HEK293 (cell line): ENCODE data around the gene RELT.

Experiments
- CTCF ChIA-PET: fragments of 350-600 bp; formaldehyde crosslinking; extraction: SDS; loops from one replicate; lab custom pipeline; 2021; ENCODE audit warnings: antibody characterized with exemption; lab: Yijun Ruan, JAX
- POLR2A ChIA-PET: fragments of 300-600 bp; formaldehyde crosslinking; extraction: SDS; loops from one replicate; lab custom pipeline; 2020; ENCODE audit warnings: antibody characterized with exemption, inconsistent platforms; lab: Yijun Ruan, JAX
- H3K27ac ChIP-seq: fragments of 200-500 bp; sonication (Bioruptor generic); 2 replicates; pipeline ENCODE4 v1.5.1; 2014; ENCODE audit warnings: low read depth, low read length, control low read depth, inconsistent platforms; ENCODE audit errors: extremely low read depth
- H3K36me3 ChIP-seq, 2 experiments: fragments of 200-500 bp in 1 of 2; sonication (Bioruptor generic) in 1 of 2; 1 replicate in 1 of 2; 2 replicates in 1 of 2; pipeline ENCODE4 v1.5.1; 2014 to 2017; ENCODE audit warnings: inconsistent platforms in 2 of 2, low read length in 2 of 2; ENCODE audit not compliant: control insufficient read depth in 2 of 2, insufficient read depth in 1 of 2
- H3K4me1 ChIP-seq: fragments of 200-500 bp; sonication (Bioruptor generic); 2 replicates; pipeline ENCODE4 v1.5.1; 2014; ENCODE audit warnings: mild to moderate bottlenecking, low read length, inconsistent platforms; ENCODE audit not compliant: control insufficient read depth, insufficient read depth
- H3K4me3 ChIP-seq: 2 replicates; pipeline ENCODE4 v1.5.1; 2011; ENCODE audit warnings: low read depth, mild to moderate bottlenecking, control low read depth, low read length, moderate library complexity
- H3K9me3 ChIP-seq: fragments of 200-500 bp; sonication (Bioruptor generic); 2 replicates; pipeline ENCODE4 v1.5.1; 2014; ENCODE audit warnings: low read depth, low read length, inconsistent platforms; ENCODE audit not compliant: control insufficient read depth, insufficient read depth
- CTCF ChIP-seq: fragments of 450-650 bp; formaldehyde crosslinking; IDR thresholded peaks from 2 replicates; pipeline ENCODE4 v1.5.1; 2016; ENCODE audit warnings: missing biosample characterization, missing genetic modification characterization
- GLIS1 ChIP-seq: fragments of 450-650 bp; formaldehyde crosslinking; IDR thresholded peaks from 2 replicates; pipeline ENCODE4 v1.5.1; 2016; ENCODE audit warnings: missing biosample characterization, missing genetic modification characterization
- KLF1 ChIP-seq: fragments of 450-650 bp; formaldehyde crosslinking; IDR thresholded peaks from 2 replicates; pipeline ENCODE4 v1.5.1; 2016; ENCODE audit warnings: missing biosample characterization, missing genetic modification characterization
- KLF9 ChIP-seq: fragments of 450-650 bp; formaldehyde crosslinking; IDR thresholded peaks from 2 replicates; pipeline ENCODE4 v1.5.1; 2016; ENCODE audit warnings: missing biosample characterization, missing genetic modification characterization, low read depth
- SALL2 ChIP-seq: fragments of 450-650 bp; formaldehyde crosslinking; IDR thresholded peaks from 2 replicates; pipeline ENCODE4 v1.5.0; 2017; ENCODE audit warnings: missing biosample characterization, mild to moderate bottlenecking, missing genetic modification characterization, borderline replicate concordance
- ZBTB1 ChIP-seq: fragments of 450-650 bp; formaldehyde crosslinking; IDR thresholded peaks from 2 replicates; pipeline ENCODE4 v1.5.1; 2016; ENCODE audit warnings: missing biosample characterization, missing genetic modification characterization
- ZBTB17 ChIP-seq: fragments of 450-650 bp; formaldehyde crosslinking; IDR thresholded peaks from 2 replicates; pipeline ENCODE4 v1.5.1; 2016; ENCODE audit warnings: missing biosample characterization, missing genetic modification characterization
- ZEB2 ChIP-seq: fragments of 450-650 bp; formaldehyde crosslinking; IDR thresholded peaks from 2 replicates; pipeline ENCODE4 v1.5.1; 2016; ENCODE audit warnings: missing biosample characterization, missing genetic modification characterization
- ZNF19 ChIP-seq: fragments of 450-650 bp; formaldehyde crosslinking; IDR thresholded peaks from 2 replicates; pipeline ENCODE4; 2016; ENCODE audit warnings: missing biosample characterization, missing genetic modification characterization, low read depth
- ZNF214 ChIP-seq: fragments of 450-650 bp; formaldehyde crosslinking; IDR thresholded peaks from 2 replicates; pipeline ENCODE4 v1.5.1; 2017; ENCODE audit warnings: missing biosample characterization, mild to moderate bottlenecking, missing genetic modification characterization, borderline replicate concordance
- ZNF423 ChIP-seq: fragments of 450-650 bp; formaldehyde crosslinking; IDR thresholded peaks from 2 replicates; pipeline ENCODE4 v1.5.1; 2016; ENCODE audit warnings: missing biosample characterization, missing genetic modification characterization
- ZNF513 ChIP-seq: fragments of 450-650 bp; IDR thresholded peaks from 2 replicates; pipeline ENCODE4 v1.5.1; 2018; ENCODE audit warnings: missing biosample characterization, missing genetic modification characterization
- ZNF548 ChIP-seq: fragments of 450-650 bp; formaldehyde crosslinking; IDR thresholded peaks from 2 replicates; pipeline ENCODE4 v1.5.1; 2016; ENCODE audit warnings: missing biosample characterization, missing genetic modification characterization
- ZNF558 ChIP-seq: fragments of 450-650 bp; formaldehyde crosslinking; IDR thresholded peaks from 2 replicates; pipeline ENCODE4 v1.5.1; 2016; ENCODE audit warnings: missing biosample characterization, missing genetic modification characterization
- ZNF561 ChIP-seq: fragments of 450-650 bp; IDR thresholded peaks from 2 replicates; pipeline ENCODE4 v1.5.1; 2018; ENCODE audit warnings: missing biosample characterization, missing genetic modification characterization, borderline replicate concordance
- ZNF707 ChIP-seq: fragments of 450-650 bp; formaldehyde crosslinking; IDR thresholded peaks from 2 replicates; pipeline ENCODE4 v1.5.1; 2016; ENCODE audit warnings: missing biosample characterization, missing genetic modification characterization
- ZSCAN16 ChIP-seq: fragments of 450-650 bp; formaldehyde crosslinking; IDR thresholded peaks from 2 replicates; pipeline ENCODE4 v1.5.1; 2016; ENCODE audit warnings: missing biosample characterization, missing genetic modification characterization
- ZXDB ChIP-seq: fragments of 450-650 bp; formaldehyde crosslinking; IDR thresholded peaks from 2 replicates; pipeline ENCODE4 v1.5.1; 2016; ENCODE audit warnings: missing biosample characterization, missing genetic modification characterization
- TF ChIP-seq, protein P1 (sequence below): fragments of 450-650 bp; formaldehyde crosslinking; IDR thresholded peaks from 2 replicates; pipeline ENCODE4 v1.5.1; 2016; ENCODE audit warnings: missing biosample characterization, missing genetic modification characterization
- TF ChIP-seq, protein P2 (sequence below): fragments of 450-650 bp; IDR thresholded peaks from 2 replicates; pipeline ENCODE4 v1.5.1; 2018; ENCODE audit warnings: missing biosample characterization, mild to moderate bottlenecking, missing genetic modification characterization
- TF ChIP-seq, protein P3 (sequence below): fragments of 450-650 bp; formaldehyde crosslinking; IDR thresholded peaks from 2 replicates; pipeline ENCODE4 v1.5.1; 2016; ENCODE audit warnings: missing biosample characterization, missing genetic modification characterization
- TF ChIP-seq, protein P4 (sequence below): fragments of 450-650 bp; formaldehyde crosslinking; IDR thresholded peaks from 2 replicates; pipeline ENCODE4 v1.5.1; 2016; ENCODE audit warnings: missing biosample characterization, missing genetic modification characterization
- TF ChIP-seq, protein P5 (sequence below): fragments of 450-650 bp; formaldehyde crosslinking; IDR thresholded peaks from 2 replicates; pipeline ENCODE4 v1.5.1; 2016; ENCODE audit warnings: missing biosample characterization, missing genetic modification characterization

RELT gene

GRCh38 chr11:73386016-73386415 lies 9.8 kb downstream of the RELT start:
- CTCF ChIA-PET: interaction anchor here (0.8 to 8.4 kb wide), 4 partner anchors 35 to 274 kb away, joined by 3 to 61 read pairs (median 6); no protein-coding TSS in a partner anchor
- TF ChIP-seq ZNF214 (no peak), SALL2 (tag by site-specific recombination) (no peak), CTCF (no peak), KLF1 (tag by site-specific recombination) (0 out of 2 replicates have a peak, but pooled peaks have one; percentile 42), ZBTB17 (0 out of 2 replicates have a peak, but pooled peaks have one; percentile 41), GLIS1 (tag by site-specific recombination) (peak; percentile 18; the same call in 1 of the 2 replicates), ZNF19 (no peak), ZNF558 (tag by site-specific recombination) (no peak), ZNF548 (tag by site-specific recombination) (no peak), KLF9 (tag by site-specific recombination) (0 out of 2 replicates have a peak, but pooled peaks have one; percentile 26)
- TF ChIP-seq, protein P1, sequence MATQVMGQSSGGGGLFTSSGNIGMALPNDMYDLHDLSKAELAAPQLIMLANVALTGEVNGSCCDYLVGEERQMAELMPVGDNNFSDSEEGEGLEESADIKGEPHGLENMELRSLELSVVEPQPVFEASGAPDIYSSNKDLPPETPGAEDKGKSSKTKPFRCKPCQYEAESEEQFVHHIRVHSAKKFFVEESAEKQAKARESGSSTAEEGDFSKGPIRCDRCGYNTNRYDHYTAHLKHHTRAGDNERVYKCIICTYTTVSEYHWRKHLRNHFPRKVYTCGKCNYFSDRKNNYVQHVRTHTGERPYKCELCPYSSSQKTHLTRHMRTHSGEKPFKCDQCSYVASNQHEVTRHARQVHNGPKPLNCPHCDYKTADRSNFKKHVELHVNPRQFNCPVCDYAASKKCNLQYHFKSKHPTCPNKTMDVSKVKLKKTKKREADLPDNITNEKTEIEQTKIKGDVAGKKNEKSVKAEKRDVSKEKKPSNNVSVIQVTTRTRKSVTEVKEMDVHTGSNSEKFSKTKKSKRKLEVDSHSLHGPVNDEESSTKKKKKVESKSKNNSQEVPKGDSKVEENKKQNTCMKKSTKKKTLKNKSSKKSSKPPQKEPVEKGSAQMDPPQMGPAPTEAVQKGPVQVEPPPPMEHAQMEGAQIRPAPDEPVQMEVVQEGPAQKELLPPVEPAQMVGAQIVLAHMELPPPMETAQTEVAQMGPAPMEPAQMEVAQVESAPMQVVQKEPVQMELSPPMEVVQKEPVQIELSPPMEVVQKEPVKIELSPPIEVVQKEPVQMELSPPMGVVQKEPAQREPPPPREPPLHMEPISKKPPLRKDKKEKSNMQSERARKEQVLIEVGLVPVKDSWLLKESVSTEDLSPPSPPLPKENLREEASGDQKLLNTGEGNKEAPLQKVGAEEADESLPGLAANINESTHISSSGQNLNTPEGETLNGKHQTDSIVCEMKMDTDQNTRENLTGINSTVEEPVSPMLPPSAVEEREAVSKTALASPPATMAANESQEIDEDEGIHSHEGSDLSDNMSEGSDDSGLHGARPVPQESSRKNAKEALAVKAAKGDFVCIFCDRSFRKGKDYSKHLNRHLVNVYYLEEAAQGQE (tag by site-specific recombination): no peak
- TF ChIP-seq, all 188 proteins: peak for 4
- peak overlapping the region; percentile 12; the same call in 1 of the 2 replicates for H3K27ac ChIP-seq
- POLR2A ChIA-PET: interaction anchor here (0.6 kb wide), 1 partner anchor 79 kb away, joined by 7 read pairs; no protein-coding TSS in a partner anchor
- peaks cover 0 to 15% of the 10 kb centered on the region in 2 experiments; a peak in 1 of 3 replicates for H3K36me3 ChIP-seq
- no peaks in the 10 kb centered on the region for H3K9me3 ChIP-seq
- H3K4me1 ChIP-seq: peaks cover 11% of the 10 kb centered on the region; the same call in 1 of the 2 replicates
- no peak overlapping the region for H3K4me3 ChIP-seq

DNA sequence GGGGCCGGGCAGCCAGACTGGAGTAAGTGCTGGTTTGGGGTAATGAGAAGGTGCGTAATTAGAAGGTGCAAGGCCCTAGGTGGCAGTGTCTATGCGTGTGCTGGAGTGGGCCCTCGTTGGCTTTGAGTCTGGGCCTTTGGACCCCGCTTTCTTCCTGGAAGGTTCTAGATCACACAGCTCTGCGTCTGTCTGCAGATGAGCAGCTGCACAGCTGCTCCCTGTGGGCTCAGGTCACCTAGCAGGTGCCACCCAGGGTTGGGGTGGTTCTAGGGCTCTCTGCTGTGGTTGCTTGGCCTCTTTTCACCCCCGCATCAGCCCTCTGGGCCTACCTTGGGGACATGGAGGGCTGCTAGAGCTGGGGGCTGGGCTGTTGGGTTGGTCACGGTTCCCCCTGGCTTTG lies 10.3 kb downstream of the RELT start:
- ChIA-PET CTCF (interaction anchor here (8.4 kb wide), 1 partner anchor 36 kb away, joined by 61 read pairs; no protein-coding TSS in a partner anchor), POLR2A (no interaction called here)
- Histone ChIP-seq H3K4me1 (peaks cover 11% of the 10 kb centered on the region; the same call in 1 of the 2 replicates), H3K27ac (no peak overlapping the region), H3K4me3 (no peak overlapping the region), H3K9me3 (no peaks in the 10 kb centered on the region), H3K36me3 (peaks cover 0 to 19% of the 10 kb centered on the region in 2 experiments; a peak in 1 of 3 replicates)
- no peak for TF ChIP-seq ZNF423 (tag by site-specific recombination)
- no peak for TF ChIP-seq ZNF513
- TF ChIP-seq ZEB2 (tag by site-specific recombination): no peak
- TF ChIP-seq ZNF707 (tag by site-specific recombination): no peak
- no peak for TF ChIP-seq ZBTB1
- no peak for TF ChIP-seq ZSCAN16 (tag by site-specific recombination)
- TF ChIP-seq ZXDB (tag by site-specific recombination): no peak
- TF ChIP-seq, protein P2, sequence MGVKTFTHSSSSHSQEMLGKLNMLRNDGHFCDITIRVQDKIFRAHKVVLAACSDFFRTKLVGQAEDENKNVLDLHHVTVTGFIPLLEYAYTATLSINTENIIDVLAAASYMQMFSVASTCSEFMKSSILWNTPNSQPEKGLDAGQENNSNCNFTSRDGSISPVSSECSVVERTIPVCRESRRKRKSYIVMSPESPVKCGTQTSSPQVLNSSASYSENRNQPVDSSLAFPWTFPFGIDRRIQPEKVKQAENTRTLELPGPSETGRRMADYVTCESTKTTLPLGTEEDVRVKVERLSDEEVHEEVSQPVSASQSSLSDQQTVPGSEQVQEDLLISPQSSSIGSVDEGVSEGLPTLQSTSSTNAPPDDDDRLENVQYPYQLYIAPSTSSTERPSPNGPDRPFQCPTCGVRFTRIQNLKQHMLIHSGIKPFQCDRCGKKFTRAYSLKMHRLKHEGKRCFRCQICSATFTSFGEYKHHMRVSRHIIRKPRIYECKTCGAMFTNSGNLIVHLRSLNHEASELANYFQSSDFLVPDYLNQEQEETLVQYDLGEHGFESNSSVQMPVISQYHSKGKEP: no peak
- TF ChIP-seq, protein P3, sequence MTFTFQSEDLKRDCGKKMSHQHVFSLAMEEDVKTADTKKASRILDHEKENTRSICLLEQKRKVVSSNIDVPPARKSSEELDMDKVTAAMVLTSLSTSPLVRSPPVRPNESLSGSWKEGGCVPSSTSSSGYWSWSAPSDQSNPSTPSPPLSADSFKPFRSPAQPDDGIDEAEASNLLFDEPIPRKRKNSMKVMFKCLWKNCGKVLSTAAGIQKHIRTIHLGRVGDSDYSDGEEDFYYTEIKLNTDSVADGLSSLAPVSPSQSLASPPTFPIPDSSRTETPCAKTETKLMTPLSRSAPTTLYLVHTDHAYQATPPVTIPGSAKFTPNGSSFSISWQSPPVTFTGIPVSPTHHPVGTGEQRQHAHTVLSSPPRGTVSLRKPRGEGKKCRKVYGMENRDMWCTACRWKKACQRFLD (tag by site-specific recombination): no peak
- TF ChIP-seq ZNF561 (tag by site-specific recombination): no peak
- TF ChIP-seq, protein P4, sequence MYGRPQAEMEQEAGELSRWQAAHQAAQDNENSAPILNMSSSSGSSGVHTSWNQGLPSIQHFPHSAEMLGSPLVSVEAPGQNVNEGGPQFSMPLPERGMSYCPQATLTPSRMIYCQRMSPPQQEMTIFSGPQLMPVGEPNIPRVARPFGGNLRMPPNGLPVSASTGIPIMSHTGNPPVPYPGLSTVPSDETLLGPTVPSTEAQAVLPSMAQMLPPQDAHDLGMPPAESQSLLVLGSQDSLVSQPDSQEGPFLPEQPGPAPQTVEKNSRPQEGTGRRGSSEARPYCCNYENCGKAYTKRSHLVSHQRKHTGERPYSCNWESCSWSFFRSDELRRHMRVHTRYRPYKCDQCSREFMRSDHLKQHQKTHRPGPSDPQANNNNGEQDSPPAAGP (tag by site-specific recombination): no peak
- TF ChIP-seq, protein P5, sequence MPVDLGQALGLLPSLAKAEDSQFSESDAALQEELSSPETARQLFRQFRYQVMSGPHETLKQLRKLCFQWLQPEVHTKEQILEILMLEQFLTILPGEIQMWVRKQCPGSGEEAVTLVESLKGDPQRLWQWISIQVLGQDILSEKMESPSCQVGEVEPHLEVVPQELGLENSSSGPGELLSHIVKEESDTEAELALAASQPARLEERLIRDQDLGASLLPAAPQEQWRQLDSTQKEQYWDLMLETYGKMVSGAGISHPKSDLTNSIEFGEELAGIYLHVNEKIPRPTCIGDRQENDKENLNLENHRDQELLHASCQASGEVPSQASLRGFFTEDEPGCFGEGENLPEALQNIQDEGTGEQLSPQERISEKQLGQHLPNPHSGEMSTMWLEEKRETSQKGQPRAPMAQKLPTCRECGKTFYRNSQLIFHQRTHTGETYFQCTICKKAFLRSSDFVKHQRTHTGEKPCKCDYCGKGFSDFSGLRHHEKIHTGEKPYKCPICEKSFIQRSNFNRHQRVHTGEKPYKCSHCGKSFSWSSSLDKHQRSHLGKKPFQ (tag by site-specific recombination): no peak
